Gastroesophageal sphincter (tissue), 4 donors: Measurements from ENCODE around the gene DIAPH2. TPM values are rescaled to one million over a fixed set of nuclear protein-coding genes. Genes with fewer than 3 reads are reported as not detected.

ENCODE experiments used
- small RNA-seq, 4 donors: library from RNA; depleted of rRNA; stranded (forward); fragments of <200 nt; gene quantifications; one replicate each; pipeline ENCODE3, GENCODE V24; 2016
- total RNA-seq, 4 donors: library from RNA; depleted of rRNA; stranded (reverse); fragments of >200 nt; gene quantifications; one replicate each; pipeline ENCODE4 v1.1.0, GENCODE V29; 2016

DIAPH2 gene
- total RNA-seq, 4 donors from 2014 or later: 46.1 to 93.9 (median 76.5) TPM

Small RNAs within 50 kb of the gene (small RNA-seq; reads per million reads assigned to genes)
- gene RF00017: 0 reads per million in 4 donors
- 0 reads per million in 4 donors for gene RF00019
- gene RN7SL74P: 0 reads per million in 4 donors

Other genes starting within 250 kb of the DIAPH2 start
- 1 to 10 TPM in 2 of 4 donors, under 1 TPM in 1, not detected in 1; 0.77 to 6.1 (median 4.2) TPM for gene RPA4, start 199.1 kb downstream of the DIAPH2 start, total RNA-seq